GM21723 (cell line): ENCODE measurements around the gene TLE3.

ENCODE experiments used
- ATAC-seq: cut with Tn5 transposase; IDR thresholded peaks from one replicate; pipeline ENCODE4 v1.9.1; 2021; ENCODE audit warnings: mild to moderate bottlenecking, moderate library complexity; ENCODE audit not compliant: unreplicated experiment

The TLE3 gene

GRCh38 chr15:70051948-70052633 is 45.6 kb downstream of the TLE3 start:
- no peak for ATAC-seq

GRCh38 chr15:70050970-70051369 is 46.7 kb downstream of the TLE3 start:
- no peak for ATAC-seq

- no peak for ATAC-seq
Measured at GRCh38 chr15:70050441-70050840, 47.3 kb downstream of the TLE3 start.

- ATAC-seq = no peak
Measured at GRCh38 chr15:70049701-70050301, 47.9 kb downstream of the TLE3 start.

- ATAC-seq = no peak
Measured at GRCh38 chr15:70048578-70049514, 48.9 kb downstream of the TLE3 start.

- ATAC-seq = no peak
Measured at GRCh38 chr15:70048198-70048565, 49.5 kb downstream of the TLE3 start.

- ATAC-seq = no peak
Measured at GRCh38 chr15:70047386-70048197, 50.1 kb downstream of the TLE3 start.

- no peak for ATAC-seq
Measured at GRCh38 chr15:70046679-70047369, 50.9 kb downstream of the TLE3 start.

GRCh38 chr15:70045045-70045444 is 52.7 kb downstream of the TLE3 start:
- ATAC-seq = no peak

GRCh38 chr15:70044168-70044567 is 53.5 kb downstream of the TLE3 start:
- no peak for ATAC-seq

- no peak for ATAC-seq
Measured at GRCh38 chr15:70043590-70043989, 54.1 kb downstream of the TLE3 start.

GRCh38 chr15:70042553-70043214 is 55.0 kb downstream of the TLE3 start:
- ATAC-seq = no peak

GRCh38 chr15:70039917-70040316 is 57.8 kb downstream of the TLE3 start:
- no peak for ATAC-seq

- no peak for ATAC-seq
Measured at GRCh38 chr15:70038730-70039392, 58.9 kb downstream of the TLE3 start.

- no peak for ATAC-seq
Measured at GRCh38 chr15:70037292-70037640, 60.5 kb downstream of the TLE3 start.

GRCh38 chr15:70036585-70037291 is 61.0 kb downstream of the TLE3 start:
- peak; percentile 75 for ATAC-seq

- peak; percentile 55 for ATAC-seq
Measured at GRCh38 chr15:70035719-70036077, 62.0 kb downstream of the TLE3 start.

- no peak for ATAC-seq
Measured at GRCh38 chr15:70035051-70035718, 62.5 kb downstream of the TLE3 start.
